Inflammatory macrophage treated with lipopolysaccharide for 4 hours (primary cell): Measurements from ENCODE around the gene SOX6.
A peak's percentile ranks its signal among the peaks of the same experiment; 100 is the strongest.

Source experiments
- DNase-seq: peaks from one replicate; pipeline ENCODE4 v3.0.0-alpha.2; 2020

Gene SOX6

GRCh38 chr11:15985127-15985859, 371.1 kb downstream of the SOX6 start:
- no peak for DNase-seq

DNA sequence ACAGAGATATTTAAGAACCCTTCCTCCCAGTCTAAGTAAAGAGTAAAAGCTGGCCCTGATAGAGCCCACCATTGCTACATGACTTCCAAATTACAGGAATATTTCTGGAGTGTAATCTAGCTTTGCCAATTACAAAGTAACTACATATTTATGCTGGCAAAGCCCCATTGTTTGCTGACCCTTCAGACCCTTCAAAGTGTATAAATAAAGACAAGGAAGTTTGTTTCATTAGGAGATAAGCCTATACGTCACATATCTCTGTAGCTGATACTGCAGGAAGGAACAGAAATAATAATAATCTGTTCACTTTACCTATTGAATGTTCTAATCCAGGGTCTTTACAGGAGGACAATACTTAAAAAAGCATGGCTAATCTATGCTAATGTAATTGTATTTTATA, 375.1 kb downstream of the SOX6 start:
- no peak for DNase-seq

GRCh38 chr11:15977116-15977515, 379.2 kb downstream of the SOX6 start:
- DNase-seq: no peak

- no peak for DNase-seq
Observed at GRCh38 chr11:15976433-15977045, 379.8 kb downstream of the SOX6 start.

- DNase-seq: no peak
Observed at GRCh38 chr11:15975742-15976141, 380.6 kb downstream of the SOX6 start.

DNA sequence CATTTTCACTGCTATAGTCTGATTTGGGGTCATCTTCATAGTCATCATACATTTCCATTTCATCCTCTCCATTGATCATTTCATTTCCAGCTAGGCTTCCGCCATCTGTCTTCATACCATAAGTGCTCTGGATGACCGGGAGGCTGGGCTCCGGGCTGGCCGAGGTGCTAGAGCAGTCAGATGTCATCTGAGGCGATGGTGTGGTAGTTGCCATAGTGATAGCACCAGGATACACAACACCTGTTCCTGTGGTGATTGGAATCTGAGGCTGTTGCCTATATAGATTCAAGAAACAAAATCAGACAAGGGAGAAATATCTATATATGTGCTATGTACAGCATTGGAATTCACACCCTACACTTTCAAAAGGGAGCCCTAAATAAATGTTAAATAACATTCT, 383.5 kb downstream of the SOX6 start:
- DNase-seq: no peak

DNA sequence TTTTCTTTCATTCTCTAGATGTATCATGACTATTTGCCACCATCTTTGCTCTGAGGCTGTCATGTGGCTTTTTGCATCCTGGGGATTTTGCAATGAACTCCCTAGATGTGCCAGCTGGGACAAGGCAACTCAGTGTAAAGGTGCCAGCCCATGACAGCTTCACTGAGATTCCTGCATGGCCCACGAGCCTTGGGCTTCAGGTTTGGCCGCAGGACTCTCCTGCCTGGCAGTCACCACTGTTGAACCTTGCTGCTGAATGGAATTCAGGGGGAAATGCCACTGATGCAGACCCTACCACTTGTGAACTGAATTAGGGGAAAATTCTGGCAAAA, 385.2 kb downstream of the SOX6 start:
- DNase-seq: no peak

GRCh38 chr11:15970506-15971214, 385.7 kb downstream of the SOX6 start:
- no peak for DNase-seq

DNA sequence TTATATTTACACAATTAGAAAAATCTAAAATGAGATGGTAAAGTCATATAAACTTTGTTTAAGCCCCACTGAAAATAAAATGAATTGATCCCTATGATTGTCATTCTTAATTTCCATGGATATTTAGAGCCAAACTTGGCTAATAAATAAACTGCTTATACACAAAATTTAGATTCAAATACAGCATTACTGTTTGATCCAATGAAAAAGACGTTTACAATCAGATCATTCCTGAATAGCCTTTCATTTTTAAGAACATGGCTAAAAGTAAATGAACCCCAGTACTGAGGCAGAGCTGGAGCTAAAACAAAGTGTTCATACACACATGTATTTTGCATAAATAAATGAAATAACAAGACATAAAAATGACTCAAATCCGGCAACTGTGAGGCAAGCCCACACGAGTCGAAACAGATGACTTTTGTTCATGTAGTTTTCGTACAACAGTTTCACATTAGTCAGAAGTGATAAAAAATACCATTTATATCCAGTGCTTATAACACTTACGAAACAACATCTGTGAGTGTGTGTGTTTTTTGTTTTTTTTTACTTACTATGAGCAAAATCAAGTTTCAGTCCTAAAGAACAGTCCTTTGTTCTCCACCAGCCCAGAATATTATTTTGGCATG, 386.5 kb downstream of the SOX6 start:
- peak; percentile 63 for DNase-seq

- peak; percentile 82 for DNase-seq
Observed at GRCh38 chr11:15969281-15969680, 387.1 kb downstream of the SOX6 start.

DNA sequence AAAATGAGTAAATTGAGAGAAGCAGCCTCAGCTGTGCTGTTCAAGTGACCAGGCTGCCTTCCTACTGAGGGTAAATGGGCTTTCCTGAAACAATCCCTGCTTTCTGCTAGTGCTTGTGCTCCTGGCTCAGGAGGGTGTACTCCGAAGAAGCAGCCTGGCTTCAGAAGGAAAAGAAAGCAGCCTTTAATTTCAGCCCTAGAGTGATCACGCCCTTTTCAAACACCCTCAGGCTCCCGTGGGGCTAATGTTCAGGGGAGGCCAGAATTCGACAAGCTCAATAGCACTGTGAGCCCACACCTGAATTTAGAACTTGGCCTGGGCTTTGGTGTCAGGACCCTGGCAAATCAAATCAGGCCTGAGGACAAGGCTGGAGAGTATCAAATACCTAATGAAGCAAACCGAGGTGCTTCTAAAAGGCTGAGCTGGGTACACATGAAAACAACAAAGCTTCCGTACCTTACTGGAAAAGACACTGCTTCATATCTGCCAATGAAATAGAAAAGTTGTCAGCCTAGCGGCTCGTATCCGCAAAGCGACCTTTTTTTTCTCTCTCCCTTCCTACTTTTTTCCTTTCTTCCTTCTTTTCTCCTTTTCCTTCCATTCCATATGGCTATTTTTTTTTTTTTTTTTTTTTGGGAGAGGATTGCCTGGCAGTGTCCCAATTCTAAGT, 387.8 kb downstream of the SOX6 start:
- no peak for DNase-seq

- DNase-seq: peak; percentile 82
Observed at GRCh38 chr11:15967966-15968365, 388.4 kb downstream of the SOX6 start.

DNA sequence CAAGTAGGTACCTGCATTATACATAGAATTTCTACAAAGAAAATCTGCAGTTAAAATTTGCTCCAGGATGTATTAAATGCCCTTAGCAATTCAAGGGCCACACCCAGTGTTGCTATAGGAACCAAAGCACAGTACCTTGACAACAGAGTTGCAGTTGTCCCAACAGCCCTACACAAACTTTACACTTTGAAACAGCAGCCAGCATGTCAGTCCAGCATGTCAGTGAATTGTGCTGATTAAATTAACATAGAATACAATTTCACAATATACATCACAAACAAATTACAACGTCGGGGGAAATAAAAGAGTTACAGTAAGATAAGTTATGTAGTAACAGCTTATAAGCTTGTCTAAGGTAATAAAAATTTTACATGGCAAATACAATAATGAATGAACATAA, 389.2 kb downstream of the SOX6 start:
- peak; percentile 10 for DNase-seq

DNA sequence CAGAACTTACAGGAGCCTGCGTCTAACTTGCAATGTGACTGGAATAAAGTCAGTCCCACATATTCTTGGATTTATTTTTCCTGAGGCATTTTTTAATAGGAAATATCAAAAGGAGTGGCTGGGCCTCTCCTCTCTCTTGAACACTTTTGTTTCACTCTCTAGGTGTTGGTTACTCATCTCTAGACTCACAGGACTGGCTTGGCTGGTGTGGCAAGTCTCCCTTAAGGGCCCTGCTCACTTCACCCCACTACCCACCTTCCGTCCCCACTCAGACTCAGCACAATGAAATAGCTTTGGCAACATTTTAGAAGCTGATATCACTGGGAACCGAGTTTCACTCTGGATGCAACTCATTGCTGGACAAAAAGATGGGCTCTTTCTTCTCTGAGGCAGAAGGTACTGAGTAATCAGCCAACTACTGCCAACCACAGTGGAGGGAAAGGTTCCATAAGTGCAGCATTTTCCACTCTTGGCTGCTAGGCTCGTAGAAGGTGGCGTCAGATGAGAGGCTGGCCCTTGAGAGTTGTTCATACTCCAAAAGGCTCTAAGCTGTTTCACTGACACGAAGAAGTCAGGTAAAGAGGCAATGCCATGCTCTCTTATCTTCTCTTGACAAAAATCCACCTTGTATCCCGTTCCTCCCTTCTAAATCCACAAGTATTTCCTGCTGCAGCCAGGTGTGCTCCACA, 390.6 kb downstream of the SOX6 start:
- DNase-seq: no peak

DNA sequence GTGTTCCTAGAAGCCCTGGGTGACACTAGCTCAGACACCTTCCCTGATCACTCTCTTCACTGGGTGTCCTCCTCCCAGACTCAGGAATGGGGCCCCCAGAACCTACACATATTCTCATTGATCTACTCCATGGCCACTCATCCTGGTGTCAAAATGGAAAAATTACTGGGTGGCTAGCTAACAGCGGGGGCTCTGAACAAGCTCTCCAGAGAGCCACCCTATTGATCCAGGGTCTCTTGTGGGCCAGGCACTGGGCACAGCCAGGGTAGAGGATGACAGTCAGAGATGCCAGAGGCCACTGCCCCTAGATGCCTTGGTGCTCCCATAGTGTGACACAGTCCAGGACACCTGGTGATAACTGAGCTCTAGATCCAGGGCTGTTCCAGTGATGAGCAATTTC, 393.1 kb downstream of the SOX6 start:
- DNase-seq: no peak

GRCh38 chr11:15958910-15959309, 397.4 kb downstream of the SOX6 start:
- no peak for DNase-seq

DNA sequence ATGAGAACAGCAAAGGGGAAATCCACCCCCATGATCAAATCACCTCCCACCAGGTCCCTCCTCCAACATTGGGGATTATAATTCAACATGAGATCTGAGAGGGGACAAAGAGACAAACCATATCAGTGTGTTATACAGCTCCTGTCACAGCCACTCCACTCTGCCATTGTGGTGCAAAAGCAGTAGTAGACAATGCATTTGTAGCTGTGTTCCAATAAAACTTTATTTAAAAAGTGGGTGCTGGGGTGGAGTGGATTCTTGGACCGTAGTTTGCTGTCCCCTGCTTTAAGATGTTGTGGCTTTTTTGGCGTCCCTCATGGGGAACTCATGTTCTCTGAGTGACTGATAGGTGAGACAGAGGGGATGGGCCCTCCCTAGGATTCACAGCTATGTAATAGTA, 399.1 kb downstream of the SOX6 start:
- DNase-seq: no peak

DNA sequence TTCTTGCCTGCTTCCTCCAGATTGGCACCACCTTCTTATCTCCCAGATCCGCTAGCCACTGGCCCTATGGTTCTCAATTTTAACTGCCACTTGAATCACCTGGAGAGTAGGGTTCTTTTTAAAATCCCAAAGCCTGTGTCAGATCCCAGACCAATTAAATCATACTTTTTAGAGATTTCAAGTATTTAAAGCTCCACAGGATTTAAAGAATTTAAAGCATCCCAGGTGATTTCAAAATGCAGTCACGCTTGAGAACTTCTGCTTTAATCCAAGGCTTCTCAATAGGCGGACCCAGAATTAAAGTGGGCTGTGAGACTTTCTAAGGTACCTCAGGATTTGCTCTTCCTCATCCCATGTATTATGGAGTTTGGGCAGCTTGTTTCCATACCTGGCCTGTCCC, 400.0 kb downstream of the SOX6 start:
- DNase-seq: no peak

- no peak for DNase-seq
Observed at GRCh38 chr11:15955595-15955994, 400.8 kb downstream of the SOX6 start.

GRCh38 chr11:15947681-15948648, 408.4 kb downstream of the SOX6 start:
- DNase-seq: no peak

DNA sequence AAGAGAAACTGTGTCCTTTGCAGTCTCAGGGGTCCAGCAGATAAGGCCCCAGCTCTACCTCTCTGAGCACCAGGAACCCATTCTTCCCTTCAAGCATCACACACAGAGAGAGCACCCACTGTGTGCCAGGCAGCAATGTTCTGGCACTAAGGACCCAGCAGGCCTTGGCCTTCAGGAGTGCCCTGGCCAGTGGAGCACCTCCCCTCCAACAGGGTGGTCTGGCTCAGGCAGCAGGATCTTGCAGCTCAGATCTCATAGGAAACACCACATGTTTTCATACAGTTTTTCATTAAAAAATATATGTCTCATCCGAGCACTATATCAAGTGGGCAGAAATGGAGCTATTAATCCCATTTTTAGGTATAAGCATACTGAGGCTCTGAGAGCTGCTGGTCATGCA, 410.6 kb downstream of the SOX6 start:
- DNase-seq: no peak
